Fibroblast of skin of right quadriceps (primary cell): Measurements from ENCODE around the gene LNPK.
A peak's percentile ranks its signal among the peaks of the same experiment; 100 is the strongest.
"Not testable (repeated sequence)": the region's sequence is repeated elsewhere in the genome, so short reads cannot be mapped to it uniquely, and the experiment has no call there.

Source experiments
- DNase-seq: peaks from one replicate; pipeline ENCODE4 v3.0.0-alpha.2; 2013

LNPK gene

GRCh38 chr2:175966839-175967238 is 35.2 kb downstream of the LNPK start:
- no peak for DNase-seq

DNA sequence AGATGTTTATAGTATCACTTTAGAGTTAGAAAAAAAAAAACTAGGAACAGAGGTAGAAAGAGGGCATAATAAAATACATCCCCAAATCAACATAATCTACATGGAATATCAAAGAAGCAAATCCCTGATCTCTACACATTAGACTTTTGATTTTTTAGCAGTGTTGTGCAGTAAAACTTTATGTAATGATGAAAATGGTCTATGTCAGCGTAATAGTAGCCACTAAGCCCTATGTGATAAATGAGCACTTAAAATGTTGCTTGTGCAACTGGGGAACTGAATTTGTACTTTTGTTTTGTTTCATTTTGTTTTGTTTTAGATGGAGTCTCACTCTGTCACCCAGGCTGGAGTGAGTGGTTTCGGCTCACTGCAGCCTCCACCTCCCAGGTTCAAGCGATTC is 36.3 kb downstream of the LNPK start:
- DNase-seq: no peak

GRCh38 chr2:175964195-175964594 is 37.9 kb downstream of the LNPK start:
- DNase-seq: no peak

- not testable (repeated sequence) for DNase-seq
Observed at GRCh38 chr2:175963171-175963570, 38.9 kb downstream of the LNPK start.

DNA sequence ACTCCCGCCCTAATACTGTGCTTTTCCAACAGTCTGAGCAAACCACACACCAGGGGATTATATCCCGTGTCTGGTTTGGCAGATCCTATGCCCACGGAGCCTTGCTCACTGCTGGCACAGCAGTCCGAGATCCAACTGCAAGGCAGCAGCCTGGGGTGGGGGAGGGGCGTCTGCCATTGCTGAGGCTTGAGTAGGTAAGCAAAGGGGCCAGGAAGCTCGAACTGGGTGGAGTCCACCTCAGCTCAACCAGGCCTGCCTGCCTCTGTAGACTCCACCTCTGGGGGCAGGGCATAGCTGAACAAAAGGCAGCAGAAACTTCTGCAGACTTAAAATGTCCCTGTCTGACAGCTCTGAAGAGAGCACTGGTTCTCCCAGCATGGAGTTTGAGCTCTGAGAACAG is 44.2 kb downstream of the LNPK start:
- no peak for DNase-seq

DNA sequence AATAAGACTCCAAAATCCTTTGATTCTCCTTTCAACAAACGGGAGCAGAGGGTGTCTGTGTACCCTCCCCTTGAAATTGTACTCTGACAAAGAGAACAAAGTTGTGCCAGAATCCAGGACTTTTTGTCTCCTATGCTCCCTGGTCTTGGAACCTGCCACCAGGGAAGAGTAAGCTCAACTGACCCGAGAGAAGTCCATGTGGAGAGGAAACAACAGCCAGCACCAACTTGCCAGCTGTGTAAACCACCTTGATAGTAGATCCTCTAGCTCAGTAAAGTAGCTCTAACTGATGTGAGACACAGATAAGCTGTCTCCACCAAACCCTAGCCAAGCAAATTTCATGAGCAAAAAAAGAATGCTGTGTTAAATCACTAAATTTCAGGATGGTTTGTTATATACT is 46.9 kb downstream of the LNPK start:
- no peak for DNase-seq

DNA sequence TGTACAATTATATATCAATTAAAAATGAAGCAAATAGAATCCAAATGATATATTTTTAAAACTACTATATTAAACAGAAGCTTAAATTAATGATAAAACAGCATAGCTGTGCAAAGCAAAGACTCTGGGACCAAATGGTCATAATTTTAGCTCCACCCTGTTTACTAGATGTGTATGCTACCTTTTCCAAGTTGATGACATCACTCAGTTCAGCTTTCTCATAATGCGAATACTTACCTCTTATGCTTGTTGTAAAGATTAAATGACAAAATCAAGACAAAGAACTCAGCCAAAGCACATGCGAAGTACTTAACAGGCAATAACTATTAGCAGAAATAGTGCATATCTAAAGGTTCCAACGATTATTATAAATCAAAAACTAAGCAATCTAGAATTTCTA is 51.6 kb downstream of the LNPK start:
- DNase-seq: no peak

- no peak for DNase-seq
Observed at GRCh38 chr2:175948191-175948590, 53.9 kb downstream of the LNPK start.

GRCh38 chr2:175947073-175947472 is 55.0 kb downstream of the LNPK start:
- no peak for DNase-seq

- no peak for DNase-seq
Observed at GRCh38 chr2:175941699-175942098, 60.4 kb downstream of the LNPK start.

GRCh38 chr2:175937216-175937615 is 64.9 kb downstream of the LNPK start:
- DNase-seq: no peak

GRCh38 chr2:175935289-175936181 is 66.5 kb downstream of the LNPK start:
- DNase-seq: no peak

DNA sequence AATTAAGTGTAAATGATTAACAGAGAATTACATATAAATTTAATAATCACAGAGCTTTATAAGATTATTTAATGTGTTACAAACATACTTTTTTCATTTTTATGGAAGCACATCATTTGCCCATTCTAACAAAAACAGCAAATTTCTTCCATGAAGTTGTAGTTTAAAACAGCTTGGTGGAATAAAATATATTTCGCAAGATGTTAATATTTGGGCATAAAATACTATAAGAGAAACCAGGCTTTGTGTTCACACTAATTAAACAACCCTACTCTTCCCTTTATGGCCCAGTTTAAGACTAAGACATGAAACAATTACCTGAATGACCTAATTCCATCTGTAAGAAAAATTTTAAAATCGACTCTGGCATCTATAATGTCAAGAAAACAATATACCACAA is 69.4 kb downstream of the LNPK start:
- DNase-seq: no peak

- peak; percentile 88 for DNase-seq
Observed at GRCh38 chr2:175931805-175932204, 70.3 kb downstream of the LNPK start.

DNA sequence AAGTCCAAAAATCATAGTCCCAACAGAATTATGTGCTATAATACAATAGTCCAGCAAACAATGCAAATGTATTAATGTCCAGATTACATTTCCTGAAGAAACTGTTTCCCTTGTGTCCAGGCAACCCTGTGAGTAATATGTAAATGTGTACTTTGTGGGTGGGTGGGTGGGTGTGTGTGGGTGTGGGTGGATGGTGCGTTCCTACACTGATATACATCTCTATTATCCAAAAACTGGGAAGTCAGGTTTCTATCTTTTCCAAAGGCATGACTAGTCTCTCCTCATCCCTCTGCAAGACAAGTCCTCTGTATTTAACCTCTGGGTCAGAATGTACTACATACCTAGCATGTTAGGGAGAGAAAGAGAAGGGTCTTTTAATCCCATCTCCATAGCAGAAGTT is 71.6 kb downstream of the LNPK start:
- no peak for DNase-seq

- DNase-seq: peak; percentile 16
Observed at GRCh38 chr2:175929850-175930249, 72.2 kb downstream of the LNPK start.

DNA sequence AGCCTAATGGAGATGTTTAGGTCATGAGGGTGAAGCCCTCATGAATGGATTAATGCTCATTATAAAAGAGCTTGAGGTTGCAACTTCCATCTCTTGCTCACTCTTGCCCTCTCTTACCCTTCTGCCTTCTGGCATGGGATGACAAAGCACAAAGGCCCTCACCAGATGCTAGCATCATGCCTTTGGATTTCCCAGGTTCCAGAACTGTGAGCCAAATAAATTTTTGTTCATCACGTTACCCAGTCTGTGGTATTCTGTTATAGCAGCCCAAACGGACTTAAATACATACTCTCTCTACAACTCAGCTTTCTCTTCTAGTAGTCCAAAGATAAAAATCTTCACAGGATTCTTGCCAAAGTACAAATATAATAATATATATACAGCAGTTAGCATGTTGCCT is 75.8 kb downstream of the LNPK start:
- peak; percentile 49 for DNase-seq

DNA sequence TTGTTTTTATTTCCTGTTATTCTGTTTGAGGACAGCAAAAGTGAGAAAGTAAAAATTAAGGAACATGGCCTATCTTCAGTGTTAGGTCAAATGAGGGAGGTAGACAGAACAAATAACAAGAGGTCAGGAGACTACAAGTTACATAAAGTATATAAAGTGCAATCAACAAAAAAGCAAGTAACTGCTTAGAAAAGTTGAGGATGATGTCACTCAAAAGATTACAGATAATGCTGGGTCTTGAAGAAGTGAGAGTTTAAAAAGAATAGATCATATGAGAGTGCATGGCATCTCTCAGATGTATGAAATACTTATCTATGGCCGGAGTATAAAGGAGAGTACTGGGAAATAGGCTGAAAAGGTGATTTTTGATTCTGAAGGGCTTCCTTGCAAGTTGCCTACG is 79.9 kb downstream of the LNPK start:
- DNase-seq: no peak

- no peak for DNase-seq
Observed at GRCh38 chr2:175918935-175919334, 83.1 kb downstream of the LNPK start.

DNA sequence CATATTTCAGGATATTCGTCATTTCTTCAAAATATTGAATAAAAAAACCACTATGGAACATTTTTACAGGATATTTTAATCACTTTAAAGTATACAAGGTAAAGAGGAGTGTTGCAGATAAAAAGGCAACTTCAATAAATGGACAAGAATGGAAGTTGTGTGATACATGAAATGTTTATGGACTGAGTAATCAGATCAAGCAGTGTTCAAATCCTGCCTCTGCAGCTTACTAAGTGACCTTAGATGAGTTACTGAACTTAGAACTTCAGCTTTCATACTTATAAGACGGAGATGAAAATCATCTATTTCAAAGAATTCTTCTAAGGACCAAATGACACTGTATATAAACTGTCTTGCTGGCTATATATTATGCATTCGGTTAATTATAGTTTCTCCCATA is 87.2 kb downstream of the LNPK start:
- no peak for DNase-seq

DNA sequence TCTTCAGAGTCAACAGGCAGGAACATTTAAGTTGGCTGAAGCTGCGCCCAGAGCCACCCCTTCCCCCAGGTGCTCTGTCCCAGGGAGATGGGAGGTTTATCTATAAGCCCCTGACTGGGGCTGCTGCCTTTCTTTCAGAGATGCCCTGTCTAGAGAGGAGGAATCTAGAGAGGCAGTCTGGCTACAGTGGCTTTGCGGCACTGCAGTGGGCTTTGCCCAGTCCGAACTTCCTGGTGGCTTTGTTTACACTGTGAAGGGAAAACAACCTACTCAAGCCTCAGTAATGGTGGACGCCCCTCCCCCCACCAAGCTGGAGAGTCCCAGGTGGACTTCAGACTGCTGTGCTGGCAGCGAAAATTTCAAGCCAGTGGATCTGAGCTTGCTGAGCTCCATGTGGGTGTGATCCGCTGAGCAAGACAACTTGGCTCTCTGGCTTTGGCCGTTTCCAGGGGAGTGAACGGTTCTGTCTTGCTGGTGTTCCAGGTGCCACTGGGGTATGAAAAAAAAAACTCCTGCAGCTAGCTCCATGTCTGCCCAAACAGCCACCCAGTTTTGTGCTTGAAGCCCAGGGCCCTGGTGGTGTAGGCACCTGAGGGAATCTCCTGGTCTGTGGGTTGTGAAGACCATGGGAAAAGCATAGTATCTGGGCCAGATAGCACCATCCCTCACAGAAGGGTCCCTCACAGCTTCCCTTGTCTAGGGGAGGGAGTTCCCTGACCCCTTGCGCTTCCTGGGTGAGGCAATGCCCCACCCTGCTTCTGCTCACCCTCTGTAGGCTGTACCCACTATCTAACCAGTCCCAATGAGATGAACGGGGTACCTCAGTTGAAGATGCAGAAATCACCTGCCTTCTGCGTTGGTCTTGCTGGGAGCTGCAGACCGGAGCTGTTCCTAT is 88.0 kb downstream of the LNPK start:
- not testable (repeated sequence) for DNase-seq

DNA sequence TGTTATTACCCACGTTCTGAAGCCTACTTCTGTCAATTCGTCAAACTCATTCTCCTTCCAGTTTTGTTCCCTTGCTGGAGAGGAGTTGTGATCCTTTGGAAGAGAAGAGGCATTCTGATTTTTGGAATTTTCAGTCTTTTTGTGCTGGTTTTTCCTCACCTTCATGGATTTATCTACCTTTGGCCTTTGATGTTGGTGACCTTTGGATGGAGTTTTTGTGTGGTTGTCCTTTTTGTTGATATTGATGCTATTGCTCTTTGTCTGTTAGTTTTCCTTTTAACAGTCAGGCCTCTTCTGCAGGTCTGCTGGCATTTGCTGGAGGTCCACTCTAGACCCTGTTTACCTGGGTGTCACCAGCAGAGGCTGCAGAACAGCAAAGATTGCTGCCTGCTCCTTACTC is 88.8 kb downstream of the LNPK start:
- not testable (repeated sequence) for DNase-seq

DNA sequence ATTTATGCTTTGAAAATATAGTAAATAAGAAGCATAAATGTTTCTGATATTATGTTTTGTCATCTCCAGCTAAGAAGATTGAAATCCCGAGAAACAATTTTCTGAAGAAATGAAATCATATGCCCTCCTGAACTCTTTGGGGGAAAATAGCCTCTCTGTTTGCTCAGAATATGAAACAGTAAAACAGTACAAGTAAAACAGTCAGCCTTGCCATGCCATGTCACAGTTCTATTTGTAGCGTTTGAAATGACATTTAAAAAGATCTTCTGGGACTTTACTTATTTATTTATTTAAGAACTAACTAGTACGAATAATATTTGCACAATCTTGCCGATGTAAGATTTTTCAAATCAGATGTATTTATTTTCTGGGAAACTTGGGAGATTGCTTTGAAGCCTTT is 98.0 kb downstream of the LNPK start:
- no peak for DNase-seq

GRCh38 chr2:175903384-175903936 is 98.6 kb downstream of the LNPK start:
- no peak for DNase-seq
